NCI-H82 (cell line): Measurements from ENCODE around the gene THAP8.
A peak's percentile ranks its signal among the peaks of the same experiment; 100 is the strongest.

Experiments
- DNase-seq: peaks from one replicate; lab custom pipeline; 2025; lab: John Stamatoyannopoulos, UW

THAP8 gene

DNA sequence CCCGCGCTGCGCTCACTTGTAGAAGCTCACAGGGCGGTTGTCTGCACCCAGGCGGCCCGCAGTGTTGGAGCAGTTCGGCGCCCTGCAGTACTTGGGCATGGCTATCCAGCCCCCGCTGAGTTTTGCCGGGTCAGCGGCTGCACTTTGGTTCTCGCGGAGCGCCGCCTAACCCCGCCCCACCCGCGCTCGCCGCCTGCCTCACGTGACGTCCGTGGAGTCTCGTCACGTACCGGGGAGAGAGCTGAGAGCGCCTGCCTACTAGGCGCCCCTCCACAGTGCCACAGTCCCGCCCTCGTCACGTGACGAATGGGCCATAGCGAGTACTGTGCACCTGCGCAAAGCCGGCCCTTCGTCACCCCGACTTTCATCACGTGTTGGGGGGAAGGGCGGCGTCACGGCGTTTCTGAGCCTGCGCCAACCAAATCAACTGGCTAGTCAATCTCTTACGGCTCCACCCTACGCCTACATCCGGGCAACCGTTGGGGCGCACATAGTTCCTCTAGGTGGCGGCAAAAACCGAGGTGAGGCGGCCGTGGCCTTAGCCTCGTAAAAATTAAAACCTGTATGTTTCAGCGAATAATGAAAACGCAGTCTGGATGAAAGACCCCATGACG lies at the start of gene THAP8:
THAP8 (minus strand) TSS at position 167 of the 614 bp plus-strand sequence; CDS start at position 99, 68 bp downstream.
- DNase-seq = peak; percentile 99

DNA sequence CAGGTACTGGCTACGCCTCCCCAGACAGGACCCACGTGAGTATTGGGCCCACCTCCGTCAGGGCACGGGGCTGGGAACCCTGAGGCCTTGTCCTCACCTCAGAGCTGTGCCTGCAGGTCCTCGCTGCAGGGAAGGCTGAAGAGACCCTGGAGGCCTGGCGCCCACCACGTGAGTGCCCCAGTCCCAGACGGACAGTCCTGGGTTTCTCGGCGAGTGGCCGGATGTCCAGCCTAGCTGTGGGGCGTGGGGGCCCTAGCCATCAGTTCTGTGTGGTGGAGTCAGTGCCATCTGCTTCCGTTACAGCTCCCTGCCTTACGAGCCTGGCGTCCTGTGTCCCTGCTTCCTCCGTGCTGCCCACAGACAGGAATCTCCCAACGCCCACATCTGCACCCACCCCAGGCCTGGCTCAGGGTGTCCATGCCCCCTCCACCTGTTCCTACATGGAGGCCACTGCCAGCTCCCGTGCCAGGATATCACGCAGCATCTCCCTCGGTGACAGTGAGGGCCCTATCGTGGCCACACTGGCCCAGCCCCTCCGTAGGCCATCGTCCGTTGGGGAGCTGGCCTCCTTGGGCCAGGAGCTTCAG lies 49.0 kb upstream of the THAP8 start:
- DNase-seq = no peak

DNA sequence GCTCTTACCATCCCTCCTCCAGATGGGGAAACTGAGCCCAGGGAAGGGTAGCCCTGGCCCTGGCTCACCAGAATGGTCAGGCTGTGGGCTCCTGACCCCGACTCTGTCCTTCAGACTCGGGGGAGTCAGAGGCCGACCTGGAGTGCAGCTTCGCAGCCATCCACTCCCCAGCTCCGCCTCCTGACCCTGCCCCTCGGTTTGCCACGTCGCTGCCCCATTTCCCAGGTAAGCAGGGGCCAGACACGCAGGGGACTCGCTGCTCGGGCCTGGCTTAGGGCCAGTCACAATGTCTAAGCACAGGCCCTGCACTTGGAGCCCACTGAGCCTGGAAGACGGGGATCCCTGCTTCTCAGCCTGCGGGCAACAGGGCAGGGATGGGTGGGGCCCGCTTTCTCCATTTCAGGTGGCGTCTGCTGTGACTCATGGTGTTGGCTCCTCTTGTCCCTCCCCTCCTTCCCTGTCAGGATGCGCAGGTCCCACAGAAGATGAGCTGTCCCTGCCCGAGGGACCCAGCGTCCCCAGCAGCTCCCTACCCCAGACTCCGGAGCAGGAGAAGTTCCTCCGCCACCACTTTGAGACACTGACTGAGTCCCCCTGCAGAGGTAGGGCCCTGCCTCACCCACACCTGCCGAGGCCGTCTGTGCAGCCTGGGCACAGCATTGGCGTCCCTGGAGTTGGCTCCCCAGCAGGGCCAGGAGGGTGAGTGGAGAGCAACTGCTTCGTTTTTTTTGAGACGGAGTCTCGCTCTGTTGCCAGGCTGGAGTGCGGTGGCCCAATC lies 47.7 kb upstream of the THAP8 start:
- DNase-seq = no peak

DNA sequence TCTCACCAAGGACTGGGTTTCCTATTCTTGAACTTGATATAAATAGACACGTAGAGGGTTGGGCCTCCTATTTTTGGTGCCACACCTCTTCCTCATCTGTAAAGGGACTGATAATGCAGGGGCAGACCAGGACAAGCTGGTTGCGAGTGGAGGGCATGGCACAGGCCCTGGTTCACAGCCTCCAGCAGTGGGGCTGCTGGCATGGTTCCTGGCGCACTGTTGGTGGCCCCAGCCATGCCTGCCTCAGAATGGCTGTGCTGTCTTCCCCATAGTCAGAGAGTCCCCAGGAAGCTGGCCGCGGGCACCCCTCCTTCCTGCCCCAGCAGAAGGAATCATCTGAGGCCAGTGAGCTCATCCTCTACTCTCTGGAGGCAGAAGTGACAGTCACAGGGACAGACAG lies 46.4 kb upstream of the THAP8 start:
- DNase-seq = no peak

GRCh38 chr19:36099166-36099785 lies 45.2 kb upstream of the THAP8 start:
- no peak for DNase-seq

GRCh38 chr19:36097036-36097435 lies 43.0 kb upstream of the THAP8 start:
- DNase-seq = no peak

- no peak for DNase-seq
These were observed 39.6 kb upstream of the THAP8 start for GRCh38 chr19:36093687-36094086.

DNA sequence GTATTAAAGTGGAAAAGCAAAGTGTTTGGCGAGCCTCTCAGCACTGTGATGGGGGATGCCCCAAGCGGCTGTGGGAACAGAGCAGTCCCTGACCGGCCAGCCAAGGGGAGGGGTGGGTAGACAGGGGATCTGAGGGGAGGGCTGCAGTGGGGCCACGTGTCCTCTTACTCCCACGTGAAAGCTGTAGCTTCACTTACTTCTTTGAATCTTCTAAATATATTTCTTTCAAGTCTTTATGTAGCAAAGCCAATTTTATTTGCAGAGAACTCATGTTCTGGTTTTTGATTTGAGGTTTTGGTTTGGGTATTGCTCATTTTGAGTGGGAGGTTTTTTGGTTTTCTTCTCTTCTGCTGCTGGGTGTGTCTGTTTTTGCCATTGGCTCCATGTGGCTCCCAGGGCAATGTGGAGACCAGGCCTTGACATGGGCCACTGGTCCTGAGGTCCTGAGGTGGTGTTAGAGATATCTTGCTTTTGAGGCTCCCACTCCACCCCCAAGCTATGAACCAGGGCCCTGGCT lies 39.1 kb upstream of the THAP8 start:
- no peak for DNase-seq

GRCh38 chr19:36092566-36092965 lies 38.5 kb upstream of the THAP8 start:
- no peak for DNase-seq

DNA sequence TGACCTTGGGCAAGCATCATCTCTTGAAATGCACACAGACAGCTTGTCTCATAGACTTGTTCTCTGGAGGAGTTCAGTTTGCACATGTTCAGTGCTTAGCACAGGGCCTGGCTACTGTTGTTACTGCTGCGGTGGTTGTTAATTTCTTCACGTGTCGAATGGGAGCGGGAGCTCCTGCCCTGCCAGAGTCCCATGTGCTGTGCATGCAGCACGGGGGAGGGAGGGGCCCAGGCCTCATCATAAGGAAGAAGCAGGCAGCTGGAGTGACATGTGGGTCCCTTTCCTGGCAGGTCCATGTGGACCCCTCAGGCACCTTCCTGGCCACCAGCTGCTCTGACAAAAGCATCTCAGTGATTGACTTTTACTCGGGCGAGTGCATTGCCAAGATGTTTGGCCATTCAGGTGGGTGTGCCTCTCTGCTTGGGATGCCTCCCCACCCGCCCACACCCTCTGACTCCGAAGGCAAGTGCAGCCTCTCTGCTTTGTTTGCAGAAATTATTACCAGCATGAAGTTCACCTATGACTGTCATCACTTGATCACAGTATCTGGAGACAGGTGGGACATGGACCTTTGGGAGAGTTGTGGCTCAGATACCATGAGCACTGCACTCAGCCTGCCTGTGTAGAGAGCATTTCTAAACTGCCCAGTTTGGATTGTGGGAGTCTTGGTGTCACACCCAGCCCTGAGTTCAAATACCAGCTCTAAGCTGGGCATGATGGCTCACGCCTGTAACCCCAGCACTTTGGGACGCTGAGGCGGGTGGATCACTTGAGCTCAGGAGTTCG lies 37.0 kb upstream of the THAP8 start:
- DNase-seq = no peak

DNA sequence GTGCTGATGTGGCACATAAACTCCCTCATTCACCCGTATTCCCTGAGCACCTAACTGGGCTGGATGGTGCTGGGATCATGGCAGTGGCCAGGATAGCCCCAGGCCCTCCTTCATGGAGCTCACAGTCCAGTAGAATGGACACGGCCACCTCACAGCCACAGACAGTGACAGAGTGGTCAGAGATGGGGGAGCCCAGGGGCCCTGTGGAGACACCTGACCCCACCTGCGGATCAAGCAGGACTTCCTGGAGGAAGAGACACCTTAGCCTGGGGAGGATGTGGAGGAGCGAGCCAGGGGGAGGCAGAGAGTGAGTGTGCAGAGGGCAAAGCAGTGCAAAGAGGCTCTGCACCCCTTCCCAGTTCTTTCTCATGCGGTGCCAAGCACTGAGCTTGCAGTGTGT lies 35.8 kb upstream of the THAP8 start:
- no peak for DNase-seq

- DNase-seq = no peak
These were observed 32.2 kb upstream of the THAP8 start for GRCh38 chr19:36086326-36086725.

- no peak for DNase-seq
These were observed 30.3 kb upstream of the THAP8 start for GRCh38 chr19:36084231-36085009.

GRCh38 chr19:36082916-36083315 lies 28.8 kb upstream of the THAP8 start:
- no peak for DNase-seq

GRCh38 chr19:36081894-36082293 lies 27.8 kb upstream of the THAP8 start:
- no peak for DNase-seq

DNA sequence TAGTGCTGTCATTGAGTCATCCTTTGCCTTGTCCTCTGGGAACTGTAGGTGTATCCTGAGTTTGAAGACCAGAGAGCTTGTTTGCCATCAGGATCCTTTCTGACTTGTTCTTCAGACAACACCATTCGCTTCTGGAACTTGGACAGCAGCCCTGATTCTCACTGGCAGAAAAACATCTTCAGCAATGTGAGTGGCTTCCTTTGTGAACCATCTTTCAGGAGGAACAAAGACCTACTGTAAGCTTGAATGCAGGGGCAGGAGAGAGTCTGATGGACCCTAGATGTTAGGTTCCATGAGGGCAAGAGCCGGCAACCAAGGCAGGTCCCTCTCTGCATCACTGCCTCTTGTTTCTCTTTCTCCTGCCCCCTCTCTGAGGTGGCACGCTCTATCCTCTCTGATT lies 27.3 kb upstream of the THAP8 start:
- DNase-seq = no peak

DNA sequence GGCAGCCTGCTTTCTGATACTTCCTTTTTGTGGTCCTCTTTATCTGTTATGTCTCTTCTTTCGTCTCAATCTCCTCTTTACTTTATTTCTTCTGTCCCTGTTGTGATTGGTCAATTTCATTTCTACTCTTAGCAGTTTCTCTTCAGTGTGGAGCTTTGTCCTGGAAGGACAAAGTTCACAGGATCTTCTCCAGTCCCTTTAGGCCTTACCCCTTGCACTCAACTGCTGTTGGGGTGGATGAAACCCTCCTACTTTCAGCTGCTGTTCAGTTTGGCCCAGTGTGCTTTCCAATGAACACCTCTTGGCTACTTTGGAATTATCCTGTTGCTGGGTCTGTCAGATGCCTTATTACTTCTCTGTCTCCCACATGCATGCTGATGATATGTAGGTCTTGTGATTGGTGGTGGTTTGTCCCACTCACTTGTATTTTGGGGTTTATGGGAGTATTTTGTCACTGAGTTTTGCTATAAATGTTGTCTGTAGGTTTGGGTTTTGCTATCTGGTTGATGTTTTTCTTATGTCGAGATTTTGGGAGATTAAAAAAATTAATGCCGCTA lies 25.4 kb upstream of the THAP8 start:
- no peak for DNase-seq

DNA sequence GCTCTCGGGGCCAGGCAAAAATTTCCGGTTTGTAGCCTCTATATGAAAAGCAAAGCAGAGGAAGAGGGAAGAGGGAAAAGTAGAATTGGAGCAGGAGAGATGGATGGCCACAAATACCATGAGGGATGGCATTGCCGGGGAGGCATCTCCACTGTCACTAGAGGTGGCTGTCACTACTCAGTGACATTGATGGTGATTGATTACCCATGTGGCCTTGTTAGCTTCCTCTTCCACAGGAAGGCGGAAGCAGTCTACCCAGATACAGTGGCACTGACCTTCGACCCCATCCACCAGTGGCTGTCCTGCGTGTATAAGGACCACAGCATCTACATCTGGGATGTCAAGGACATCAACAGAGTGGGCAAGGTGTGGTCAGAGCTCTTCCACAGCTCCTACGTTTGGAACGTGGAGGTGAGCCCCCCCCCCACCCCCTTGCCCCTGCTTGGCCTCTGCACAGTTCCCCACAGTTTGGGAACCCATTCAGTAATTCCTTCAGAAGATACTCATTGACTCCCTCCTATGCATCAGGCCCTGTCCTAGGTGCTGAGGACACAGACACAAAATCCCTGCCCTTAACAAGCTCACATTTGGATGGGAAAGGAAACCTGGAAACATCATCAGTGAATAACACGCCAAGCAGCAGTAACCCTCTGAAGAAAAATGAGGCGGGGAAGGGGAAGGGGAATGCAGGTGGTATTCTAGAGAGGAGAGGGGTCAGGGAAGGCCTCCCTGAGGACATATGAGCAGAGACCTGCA lies 19.2 kb upstream of the THAP8 start:
- no peak for DNase-seq

DNA sequence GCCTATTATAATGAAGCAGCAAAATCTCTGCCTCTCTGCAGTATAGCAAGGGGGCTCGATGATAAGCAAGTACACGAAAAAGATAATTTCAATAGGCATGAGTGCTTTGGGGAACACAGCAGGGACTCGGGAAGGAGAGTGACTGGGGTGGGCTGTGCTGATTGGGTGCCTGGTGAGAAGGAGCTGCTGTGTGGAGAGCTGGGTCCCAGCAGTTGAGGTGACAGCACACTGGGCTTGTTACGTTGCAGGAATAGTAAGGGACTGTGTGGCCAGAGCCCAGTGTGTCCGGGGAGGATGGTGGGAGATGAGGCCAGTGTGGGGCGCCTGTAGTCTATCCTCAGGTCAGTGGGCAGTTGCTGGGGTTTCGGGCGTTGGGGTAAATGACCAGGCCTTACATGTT lies 18.0 kb upstream of the THAP8 start:
- DNase-seq = no peak
